ENCODE measurements around the gene TLR5. TPM values are rescaled to one million over a fixed set of nuclear protein-coding genes. Genes with fewer than 3 reads are reported as not detected.

TLR5 gene
- total RNA-seq, 2 donors from 2014 or later, result not detected

DNA sequence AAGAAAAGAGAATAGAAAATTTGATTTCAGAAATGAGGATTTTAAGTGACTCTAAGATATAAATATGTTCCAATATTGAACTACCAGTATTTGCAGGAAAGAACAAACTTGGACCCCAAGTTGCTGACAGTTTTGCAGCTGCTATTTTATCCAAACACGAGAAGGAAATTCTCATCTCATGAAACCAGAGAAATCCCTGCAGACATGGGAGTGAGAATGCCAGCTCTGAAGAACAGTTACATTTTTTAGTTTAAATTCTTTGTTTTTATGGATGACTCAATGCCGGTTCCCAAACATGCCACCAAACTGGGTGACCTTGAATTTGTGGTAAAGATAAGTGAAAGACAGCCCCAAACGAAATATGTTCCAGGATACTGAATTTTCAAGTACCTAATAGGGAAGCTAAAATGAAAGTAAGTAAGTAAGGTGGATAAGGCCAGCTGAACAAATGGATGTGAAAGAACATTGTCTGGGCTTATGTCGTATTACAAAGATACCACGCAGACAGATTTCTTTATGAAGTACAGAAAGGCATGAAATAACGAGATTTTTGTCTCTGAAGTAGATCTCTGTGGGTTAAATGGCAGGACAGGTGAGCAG lies 19.9 kb downstream of the TLR5 start:
- 76 to 78% methylated on average over 6 of the region's 6 CpGs for WGBS, 2 experiments (ENCODE audit: insufficient coverage in 1 of 2, insufficient read length in 1 of 2)
- no peak overlapping the region for H3K4me3 Mint-ChIP-seq
- H3K27me3 ChIP-seq (ENCODE audit: control insufficient read depth, insufficient read depth, low read length, poor library complexity, severe bottlenecking), result no peaks in the 10 kb centered on the region

DNA sequence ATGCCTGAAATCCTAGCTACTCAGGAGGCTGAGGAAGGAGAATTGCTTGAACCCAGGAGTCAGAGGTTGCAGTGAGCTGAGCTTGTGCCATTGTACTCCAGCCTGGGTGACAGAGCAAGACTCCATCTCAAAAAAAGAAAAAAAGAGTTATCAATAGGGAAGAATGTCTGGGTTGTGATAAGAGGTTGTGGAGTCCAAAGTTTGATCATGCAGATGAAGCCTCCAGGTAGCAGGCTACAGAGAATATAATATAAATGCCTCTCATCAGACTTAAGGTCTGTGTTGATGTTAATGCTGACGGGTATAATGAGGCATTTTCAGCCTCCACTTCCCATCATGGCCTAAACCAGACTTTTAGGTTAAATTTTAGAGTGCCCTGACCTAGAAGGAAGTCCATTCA lies 24.6 kb downstream of the TLR5 start:
- H3K27ac ChIP-seq (ENCODE audit: low read depth, low read length), result no peak overlapping the region
- H3K27me3 ChIP-seq (ENCODE audit: control insufficient read depth, insufficient read depth, low read length, poor library complexity, severe bottlenecking), result no peaks in the 10 kb centered on the region
- H3K9me3 ChIP-seq (ENCODE audit: control insufficient read depth, low read length), result peaks cover 3% of the 10 kb centered on the region
- 93% methylated on average over 1 of the region's 1 CpG; no CpG with 5 or more reads in 1 of the 2 experiments for WGBS, 2 experiments (ENCODE audit: insufficient coverage in 1 of 2, insufficient read length in 1 of 2)
- DNase-seq, result no peak
- peaks cover 8% of the 10 kb centered on the region for H3K36me3 ChIP-seq (ENCODE audit: control insufficient read depth, insufficient read depth, low read length)
- H3K4me1 ChIP-seq (ENCODE audit: control insufficient read depth, insufficient read depth, low read length), result no peaks in the 10 kb centered on the region
- no peak overlapping the region for H3K27ac Mint-ChIP-seq
- H3K9me3 Mint-ChIP-seq, result peaks cover 24% of the 10 kb centered on the region
- no peak overlapping the region for H3K4me3 Mint-ChIP-seq
- H3K9ac ChIP-seq (ENCODE audit: extremely low read depth, low read length, poor library complexity, severe bottlenecking), result no peak overlapping the region
- peaks cover 18% of the 10 kb centered on the region for H3K4me1 Mint-ChIP-seq
- no peak overlapping the region for H3K4me3 ChIP-seq (ENCODE audit: low read length)
- H3K36me3 Mint-ChIP-seq (ENCODE audit: low read depth), result peaks cover 10% of the 10 kb centered on the region
- H3K27me3 Mint-ChIP-seq (ENCODE audit: insufficient read depth), result peaks cover 6% of the 10 kb centered on the region
- TF ChIP-seq, protein P1, sequence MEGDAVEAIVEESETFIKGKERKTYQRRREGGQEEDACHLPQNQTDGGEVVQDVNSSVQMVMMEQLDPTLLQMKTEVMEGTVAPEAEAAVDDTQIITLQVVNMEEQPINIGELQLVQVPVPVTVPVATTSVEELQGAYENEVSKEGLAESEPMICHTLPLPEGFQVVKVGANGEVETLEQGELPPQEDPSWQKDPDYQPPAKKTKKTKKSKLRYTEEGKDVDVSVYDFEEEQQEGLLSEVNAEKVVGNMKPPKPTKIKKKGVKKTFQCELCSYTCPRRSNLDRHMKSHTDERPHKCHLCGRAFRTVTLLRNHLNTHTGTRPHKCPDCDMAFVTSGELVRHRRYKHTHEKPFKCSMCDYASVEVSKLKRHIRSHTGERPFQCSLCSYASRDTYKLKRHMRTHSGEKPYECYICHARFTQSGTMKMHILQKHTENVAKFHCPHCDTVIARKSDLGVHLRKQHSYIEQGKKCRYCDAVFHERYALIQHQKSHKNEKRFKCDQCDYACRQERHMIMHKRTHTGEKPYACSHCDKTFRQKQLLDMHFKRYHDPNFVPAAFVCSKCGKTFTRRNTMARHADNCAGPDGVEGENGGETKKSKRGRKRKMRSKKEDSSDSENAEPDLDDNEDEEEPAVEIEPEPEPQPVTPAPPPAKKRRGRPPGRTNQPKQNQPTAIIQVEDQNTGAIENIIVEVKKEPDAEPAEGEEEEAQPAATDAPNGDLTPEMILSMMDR (conservative IDR thresholded peaks at IDR 0.05), result no peak

More for the DNA sequence above, 19.9 kb downstream of the TLR5 start:
- no peak for DNase-seq
- peaks cover 12% of the 10 kb centered on the region for H3K27me3 Mint-ChIP-seq (ENCODE audit: insufficient read depth)
- Histone ChIP-seq H3K36me3 (ENCODE audit: control insufficient read depth, insufficient read depth, low read length) (no peaks in the 10 kb centered on the region), H3K4me1 (ENCODE audit: control insufficient read depth, insufficient read depth, low read length) (peaks cover 10% of the 10 kb centered on the region), H3K27ac (ENCODE audit: low read depth, low read length) (no peak overlapping the region), H3K4me3 (ENCODE audit: low read length) (no peak overlapping the region), H3K9me3 (ENCODE audit: control insufficient read depth, low read length) (no peaks in the 10 kb centered on the region), H3K9ac (ENCODE audit: extremely low read depth, low read length, poor library complexity, severe bottlenecking) (no peak overlapping the region)
- H3K9me3 Mint-ChIP-seq, result no peaks in the 10 kb centered on the region
- H3K36me3 Mint-ChIP-seq (ENCODE audit: low read depth), result no peaks in the 10 kb centered on the region
- peaks cover 29% of the 10 kb centered on the region for H3K4me1 Mint-ChIP-seq
- no peak overlapping the region for H3K27ac Mint-ChIP-seq
- TF ChIP-seq, protein P1 (conservative IDR thresholded peaks at IDR 0.05), result no peak

DNA sequence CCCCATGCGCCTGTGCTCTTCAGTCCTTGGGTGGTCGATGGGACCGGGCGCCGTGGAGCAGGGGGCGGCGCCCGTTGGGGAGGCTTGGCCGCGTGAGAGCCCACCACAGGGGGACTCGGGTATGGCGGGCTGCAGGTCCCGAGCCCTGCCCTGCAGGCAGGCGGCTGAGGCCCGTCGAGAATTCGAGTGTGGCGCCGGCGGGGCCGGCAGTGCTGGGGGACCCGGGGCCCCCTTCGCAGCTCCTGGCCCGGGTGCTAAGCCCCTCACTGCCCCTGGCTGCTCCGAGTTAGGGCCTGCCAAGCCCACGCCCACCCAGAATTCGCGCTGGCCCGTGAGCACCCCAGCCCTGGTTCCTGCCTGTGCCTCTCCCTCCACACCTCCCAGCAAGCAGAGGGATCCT lies 26.1 kb downstream of the TLR5 start:
- Mint-ChIP-seq H3K4me1 (peaks cover 16% of the 10 kb centered on the region), H3K36me3 (ENCODE audit: low read depth) (peaks cover 15% of the 10 kb centered on the region), H3K9me3 (peaks cover 24% of the 10 kb centered on the region), H3K4me3 (no peak overlapping the region), H3K27me3 (ENCODE audit: insufficient read depth) (peaks cover 1% of the 10 kb centered on the region), H3K27ac (no peak overlapping the region)
- Histone ChIP-seq H3K4me3 (ENCODE audit: low read length) (no peak overlapping the region), H3K4me1 (ENCODE audit: control insufficient read depth, insufficient read depth, low read length) (no peaks in the 10 kb centered on the region), H3K36me3 (ENCODE audit: control insufficient read depth, insufficient read depth, low read length) (peaks cover 13% of the 10 kb centered on the region), H3K9ac (ENCODE audit: extremely low read depth, low read length, poor library complexity, severe bottlenecking) (no peak overlapping the region), H3K27ac (ENCODE audit: low read depth, low read length) (no peak overlapping the region), H3K9me3 (ENCODE audit: control insufficient read depth, low read length) (peaks cover 3% of the 10 kb centered on the region), H3K27me3 (ENCODE audit: control insufficient read depth, insufficient read depth, low read length, poor library complexity, severe bottlenecking) (no peaks in the 10 kb centered on the region)
- 96 to 98% methylated on average over 21 to 29 of the region's 29 CpGs for WGBS, 2 experiments (ENCODE audit: insufficient coverage in 1 of 2, insufficient read length in 1 of 2)
- TF ChIP-seq, protein P1 (conservative IDR thresholded peaks at IDR 0.05), result no peak
- DNase-seq, result no peak

Data from endodermal cell (in vitro differentiated cells).